ENCODE data around the gene LDLRAD1. TPM values are rescaled to one million over a fixed set of nuclear protein-coding genes. Genes with fewer than 3 reads are reported as not detected.

Gene LDLRAD1
- total RNA-seq, 1 experiment from 2014 or later = not detected

GRCh38 chr1:53959664-53960250, 58.2 kb downstream of the LDLRAD1 start:
- H3K27ac Mint-ChIP-seq (ENCODE audit: low read depth, unreplicated experiment) = no peak overlapping the region
- H3K4me3 Mint-ChIP-seq (ENCODE audit: unreplicated experiment) = no peak overlapping the region
- intact Hi-C loops (cut with micrococcal nuclease) = loop anchor here (1.0 kb wide), 2 partner anchors 81 to 98 kb away; no protein-coding TSS in a partner anchor
- peaks cover 64% of the 10 kb centered on the region for H3K36me3 Mint-ChIP-seq (ENCODE audit: insufficient read depth, unreplicated experiment)
- DNase-seq (ENCODE audit: unreplicated experiment) = peak; percentile 49
- no peaks in the 10 kb centered on the region for H3K27me3 Mint-ChIP-seq (ENCODE audit: insufficient read depth, unreplicated experiment)
- no TSS peak for BruUV-seq (replicated peaks)
- ChIA-PET POLR2A (interaction anchor here (0.7 to 2.6 kb wide), 9 partner anchors 11 to 115 kb away, joined by 3 to 20 read pairs (median 5); partner anchors contain the start of genes IFT25, LRRC42 and YIPF1), CTCF (interaction anchor here (0.6 to 6.0 kb wide), 47 partner anchors 8 to 1428 kb away, joined by 3 to 154 read pairs (median 4); partner anchors contain the start of genes IFT25, LDLRAD1 and LRRC42)
- TF ChIP-seq CTCF (IDR thresholded peaks at IDR 0.05; ENCODE audit: unreplicated experiment) = peak; percentile 46
- H3K9me3 Mint-ChIP-seq (ENCODE audit: unreplicated experiment) = no peaks in the 10 kb centered on the region
- H3K4me1 Mint-ChIP-seq (ENCODE audit: insufficient read depth, unreplicated experiment) = peaks cover 20% of the 10 kb centered on the region

Small RNAs within 50 kb of the gene (microRNA-seq; reads per million reads assigned to microRNA genes)
- 2.6 reads per million, percentile 19 among the genes with 10 or more reads in this experiment for gene MIR4781

Other genes starting within 250 kb of the LDLRAD1 start
- gene NDC1, start 179.9 kb downstream of the LDLRAD1 start, total RNA-seq (2022) = 17.5 and 18.7 TPM in 2 replicates
- 15.8 and 20.1 TPM in 2 replicates for gene YIPF1, start 128.4 kb downstream of the LDLRAD1 start, total RNA-seq (2022)
- not detected in 2 replicates for gene DIO1, start 124.0 kb downstream of the LDLRAD1 start, total RNA-seq (2022)
- gene IFT25, start 72.5 kb downstream of the LDLRAD1 start, total RNA-seq (2022) = 20.6 and 22.3 TPM in 2 replicates
- 39.1 and 41.2 TPM in 2 replicates for gene LRRC42, start 71.8 kb downstream of the LDLRAD1 start, total RNA-seq (2022)
- 192 and 231 TPM in 2 replicates for gene TMEM59, start 35.0 kb upstream of the LDLRAD1 start, total RNA-seq (2022)
- gene TCEANC2, start 35.4 kb upstream of the LDLRAD1 start, total RNA-seq (2022) = 3.6 and 6.0 TPM in 2 replicates
- gene CDCP2, start 134.8 kb upstream of the LDLRAD1 start, total RNA-seq (2022) = not detected in 2 replicates
- 4.6 and 5.4 TPM in 2 replicates for gene CYB5RL, start 181.8 kb upstream of the LDLRAD1 start, total RNA-seq (2022)
- gene MRPL37, start 182.0 kb upstream of the LDLRAD1 start, total RNA-seq (2022) = 98.2 and 128 TPM in 2 replicates